Measurements from ENCODE around the gene HADHB. TPM values are rescaled to one million over a fixed set of nuclear protein-coding genes. Genes with fewer than 3 reads are reported as not detected.
"Not testable (repeated sequence)": the region's sequence is repeated elsewhere in the genome, so short reads cannot be mapped to it uniquely, and the experiment has no call there.

Gene HADHB
- total RNA-seq, 1 donor from 2014 or later, result 151 TPM

DNA sequence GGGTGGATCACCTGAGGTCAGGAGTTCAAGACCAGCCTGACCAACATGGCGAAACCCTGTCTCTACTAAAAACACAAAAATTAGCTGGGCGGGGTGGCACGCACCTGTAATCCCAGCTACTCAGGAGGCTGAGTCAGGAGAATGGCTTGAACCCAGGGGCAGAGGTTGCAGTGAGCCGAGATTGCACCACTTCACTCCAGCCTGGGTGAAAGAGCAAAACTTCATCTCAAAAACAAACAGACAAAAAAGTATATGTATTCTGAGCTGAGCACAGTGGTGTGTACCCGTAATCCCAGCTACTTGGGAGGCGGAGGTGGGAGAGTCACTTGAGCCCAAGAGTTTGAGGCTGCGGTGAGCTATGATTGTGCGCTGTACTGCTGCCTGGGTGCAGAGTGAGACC is 86.6 kb downstream of the HADHB start:
- DNase-seq, result not testable (repeated sequence)

DNA sequence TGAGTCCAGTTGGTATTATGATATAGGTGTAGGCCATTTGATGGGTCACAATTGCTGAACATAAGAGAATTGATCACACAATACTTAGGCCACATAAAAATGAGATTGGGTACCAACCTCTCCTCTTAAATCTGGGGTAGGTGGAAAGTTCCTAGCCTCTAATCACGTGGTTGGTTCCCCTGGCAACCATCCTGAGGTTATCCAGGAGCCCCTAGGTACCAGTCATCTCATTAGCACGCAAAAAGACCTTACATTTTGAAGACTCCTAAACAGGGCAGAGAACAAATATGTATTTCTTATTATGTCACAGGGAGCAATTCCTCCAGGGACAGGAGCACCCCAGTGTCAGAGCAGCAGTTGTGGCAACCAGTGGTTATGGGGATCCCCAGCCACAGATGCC is 88.6 kb downstream of the HADHB start:
- no peak for DNase-seq

DNA sequence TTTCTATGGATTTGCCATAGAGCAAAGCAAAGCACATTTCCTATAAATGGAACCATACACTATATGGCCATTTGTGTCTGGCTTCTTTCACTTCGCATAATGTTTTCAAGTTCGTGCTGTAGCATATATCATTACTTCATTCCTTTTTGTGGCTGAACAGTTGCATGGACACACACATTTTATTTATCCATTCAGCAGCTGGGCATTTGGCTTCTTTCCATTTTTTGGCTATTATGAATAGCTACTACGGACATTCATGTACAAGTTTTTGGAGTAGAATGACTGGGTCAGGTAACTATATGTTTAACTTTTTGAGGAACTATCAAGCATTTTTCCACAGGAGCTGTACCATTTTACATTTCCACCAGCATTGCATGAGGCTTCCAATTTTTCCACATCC is 90.5 kb downstream of the HADHB start:
- no peak for DNase-seq

DNA sequence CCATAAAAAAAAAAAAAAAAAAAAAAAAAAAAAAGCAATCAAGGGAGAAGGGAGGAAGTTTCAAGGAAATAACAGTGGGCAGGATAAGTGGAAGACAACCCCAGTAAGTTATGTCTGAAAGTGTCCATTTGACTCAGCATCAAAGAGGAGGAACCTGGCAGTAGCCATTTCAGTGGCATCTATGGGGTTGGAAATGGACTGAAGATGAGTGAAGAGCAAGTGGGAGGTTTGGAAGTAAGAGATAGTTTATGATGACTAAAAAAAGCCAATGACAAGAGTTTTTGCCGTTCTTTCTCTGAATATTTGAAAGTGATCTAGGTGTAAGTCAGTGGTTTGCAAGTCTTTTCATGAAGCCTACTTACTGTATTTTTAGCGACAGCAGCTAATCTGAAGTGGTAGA is 92.0 kb downstream of the HADHB start:
- DNase-seq, result no peak

GRCh38 chr2:26337298-26337697 is 92.6 kb downstream of the HADHB start:
- DNase-seq, result no peak

Other genes starting within 250 kb of the HADHB start
- gene RAB10, start 210.9 kb upstream of the HADHB start, total RNA-seq, result 101 and 176 TPM in 2 replicates
- 0.37 and 0.68 TPM in 2 replicates for gene GAREM2, start 71.9 kb upstream of the HADHB start, total RNA-seq
- 208 and 237 TPM in 2 replicates for gene HADHA, start 307 bp upstream of the HADHB start, total RNA-seq
- gene SELENOI, start 101.2 kb downstream of the HADHB start, total RNA-seq, result 16.7 and 17.9 TPM in 2 replicates
- 0.84 TPM in 1 of 2 replicates, not detected in the other for gene ADGRF3, start 101.8 kb downstream of the HADHB start, total RNA-seq
- gene DRC1, start 157.0 kb downstream of the HADHB start, total RNA-seq, result 0.09 and 0.17 TPM in 2 replicates
- gene OTOF, start 233.2 kb downstream of the HADHB start, total RNA-seq, result 73.3 and 89.5 TPM in 2 replicates